DMS 273 (cell line): ENCODE results near the gene G3BP1.
"Not testable (repeated sequence)": the region's sequence is repeated elsewhere in the genome, so short reads cannot be mapped to it uniquely, and the experiment has no call there.

ENCODE experiments used
- DNase-seq: peaks from one replicate; lab custom pipeline; 2025; ENCODE audit not compliant: unreplicated experiment; lab: John Stamatoyannopoulos, UW

The G3BP1 gene

GRCh38 chr5:151856861-151857260, 85.1 kb downstream of the G3BP1 start:
- no peak for DNase-seq

- DNase-seq: not testable (repeated sequence)
Observed at GRCh38 chr5:151860867-151861266, 89.1 kb downstream of the G3BP1 start.
